Astrocyte (in vitro differentiated cells and primary cell): ENCODE results near the gene KIF5A. TPM values are rescaled to one million over a fixed set of nuclear protein-coding genes. Genes with fewer than 3 reads are reported as not detected.

Experiments used
- DNase-seq: peaks from one replicate; pipeline ENCODE4 v3.0.0-alpha.2; 2010; ENCODE audit warnings: low read depth
- FAIRE-seq: peaks from 2 replicates; lab custom pipeline; 2011; peaks lifted over from hg19 to GRCh38; lab: Jason Lieb, UNC
- H2AFZ ChIP-seq: 2 replicates; pipeline ENCODE4 v1.6.0; 2012; ENCODE audit warnings: low read depth, low read length, inconsistent platforms
- H3K27ac ChIP-seq: 2 replicates; pipeline ENCODE4 v1.5.1; 2011; ENCODE audit warnings: low read depth, low read length, inconsistent platforms
- H3K27me3 ChIP-seq: 2 replicates; pipeline ENCODE4 v1.6.0; 2011; ENCODE audit warnings: low read length, inconsistent platforms; ENCODE audit not compliant: insufficient read depth
- H3K36me3 ChIP-seq: 2 replicates; pipeline ENCODE4 v1.5.1; 2011; ENCODE audit warnings: low read length, inconsistent platforms; ENCODE audit not compliant: insufficient read depth
- H3K4me1 ChIP-seq: 2 replicates; pipeline ENCODE4 v1.5.1; 2011; ENCODE audit warnings: low read length, inconsistent platforms; ENCODE audit not compliant: insufficient read depth
- H3K4me2 ChIP-seq: 2 replicates; pipeline ENCODE4 v1.6.0; 2012; ENCODE audit warnings: low read length, inconsistent platforms
- H3K4me3 ChIP-seq: 2 replicates; pipeline ENCODE4 v1.5.1; 2011; ENCODE audit warnings: low read depth, mild to moderate bottlenecking, low read length, inconsistent platforms; ENCODE audit not compliant: insufficient read depth
- H3K79me2 ChIP-seq: 2 replicates; pipeline ENCODE4 v1.6.0; 2012; ENCODE audit warnings: mild to moderate bottlenecking, low read length, inconsistent platforms; ENCODE audit not compliant: insufficient read depth
- H3K9ac ChIP-seq: 2 replicates; pipeline ENCODE4 v1.6.0; 2012; ENCODE audit warnings: mild to moderate bottlenecking, low read length, inconsistent platforms
- H3K9me3 ChIP-seq: 2 replicates; pipeline ENCODE4 v1.5.1; 2012; ENCODE audit warnings: low read depth, mild to moderate bottlenecking, low read length, inconsistent platforms; ENCODE audit not compliant: insufficient read depth
- H4K20me1 ChIP-seq: 2 replicates; pipeline ENCODE4 v1.6.0; 2012; ENCODE audit warnings: low read length, inconsistent platforms; ENCODE audit not compliant: insufficient read depth
- H3K27ac Mint-ChIP-seq: one replicate; pipeline ENCODE4 v1.8.0; 2021; ENCODE audit warnings: mild to moderate bottlenecking, mixed read lengths; ENCODE audit not compliant: unreplicated experiment
- H3K27me3 Mint-ChIP-seq: one replicate; pipeline ENCODE4 v1.8.0; 2021; ENCODE audit warnings: low read depth, mixed read lengths; ENCODE audit not compliant: unreplicated experiment
- H3K36me3 Mint-ChIP-seq: one replicate; pipeline ENCODE4 v1.8.0; 2021; ENCODE audit warnings: low read depth, mixed read lengths; ENCODE audit not compliant: unreplicated experiment
- H3K4me1 Mint-ChIP-seq: one replicate; pipeline ENCODE4 v1.8.0; 2021; ENCODE audit warnings: low read depth, mixed read lengths; ENCODE audit not compliant: unreplicated experiment
- H3K4me3 Mint-ChIP-seq: one replicate; pipeline ENCODE4 v1.8.0; 2021; ENCODE audit warnings: mild to moderate bottlenecking, moderate library complexity, mixed read lengths; ENCODE audit not compliant: unreplicated experiment
- H3K9me3 Mint-ChIP-seq: one replicate; pipeline ENCODE4 v1.8.0; 2021; ENCODE audit warnings: mild to moderate bottlenecking, mixed read lengths; ENCODE audit not compliant: unreplicated experiment
- CTCF ChIP-seq: IDR thresholded peaks from 2 replicates; pipeline ENCODE4 v1.5.1; 2011; ENCODE audit warnings: low read depth, mild to moderate bottlenecking, inconsistent platforms, low read length, moderate library complexity; ENCODE audit not compliant: insufficient read depth
- EZH2 ChIP-seq: IDR thresholded peaks from 2 replicates; pipeline ENCODE4 v1.6.1; 2012; ENCODE audit warnings: mild to moderate bottlenecking, low read length, inconsistent platforms; ENCODE audit not compliant: insufficient read depth
- total RNA-seq: library from RNA; stranded (reverse); gene quantifications from 2 replicates; pipeline ENCODE4 v1.2.1, GENCODE V29; 2021

The KIF5A gene
- total RNA-seq, 1 donor from 2014 or later: 7.2 TPM

- Mint-ChIP-seq H3K27me3 (peaks cover 80% of the 10 kb centered on the region), H3K27ac (no peak overlapping the region), H3K9me3 (peaks cover 6% of the 10 kb centered on the region), H3K4me3 (no peak overlapping the region), H3K4me1 (no peaks in the 10 kb centered on the region), H3K36me3 (peaks cover 19% of the 10 kb centered on the region)
- Histone ChIP-seq H3K4me3 (no peak overlapping the region), H3K4me2 (no peak overlapping the region), H3K36me3 (no peaks in the 10 kb centered on the region), H4K20me1 (no peaks in the 10 kb centered on the region), H3K4me1 (peaks cover 5% of the 10 kb centered on the region), H3K79me2 (no peaks in the 10 kb centered on the region), H2AFZ (no peak overlapping the region), H3K27ac (no peak overlapping the region), H3K9ac (no peak overlapping the region), H3K27me3 (peaks cover 65% of the 10 kb centered on the region), H3K9me3 (no peaks in the 10 kb centered on the region)
- TF ChIP-seq CTCF (no peak), EZH2 (no peak)
- DNase-seq (no peak), FAIRE-seq (no peak)
These were observed 78.7 kb downstream of the KIF5A start for GRCh38 chr12:57628280-57629191.

- FAIRE-seq: no peak
- no peak for DNase-seq
- TF ChIP-seq EZH2: no peak
- H3K4me2 ChIP-seq: no peak overlapping the region
- Mint-ChIP-seq H3K9me3 (peaks cover 6% of the 10 kb centered on the region), H3K4me1 (no peaks in the 10 kb centered on the region), H3K27ac (no peak overlapping the region), H3K36me3 (peaks cover 16% of the 10 kb centered on the region), H3K4me3 (no peak overlapping the region), H3K27me3 (peaks cover 73% of the 10 kb centered on the region)
- H4K20me1 ChIP-seq: no peaks in the 10 kb centered on the region
- no peaks in the 10 kb centered on the region for H3K79me2 ChIP-seq
- H3K36me3 ChIP-seq: no peaks in the 10 kb centered on the region
- no peaks in the 10 kb centered on the region for H3K9me3 ChIP-seq
- no peak overlapping the region for H3K9ac ChIP-seq
- no peak overlapping the region for H2AFZ ChIP-seq
- H3K4me3 ChIP-seq: no peak overlapping the region
- H3K27me3 ChIP-seq: peaks cover 56% of the 10 kb centered on the region
- H3K27ac ChIP-seq: no peak overlapping the region
- peaks cover 5% of the 10 kb centered on the region for H3K4me1 ChIP-seq
These were observed 80.1 kb downstream of the KIF5A start for GRCh38 chr12:57629897-57630471.

- Histone ChIP-seq H3K4me2 (no peak overlapping the region), H3K9me3 (no peaks in the 10 kb centered on the region), H3K79me2 (no peaks in the 10 kb centered on the region), H3K27ac (no peak overlapping the region), H2AFZ (no peak overlapping the region), H3K4me3 (no peak overlapping the region), H3K4me1 (peaks cover 5% of the 10 kb centered on the region), H3K9ac (no peak overlapping the region), H3K36me3 (no peaks in the 10 kb centered on the region), H3K27me3 (peaks cover 46% of the 10 kb centered on the region), H4K20me1 (no peaks in the 10 kb centered on the region)
- peaks cover 9% of the 10 kb centered on the region for H3K36me3 Mint-ChIP-seq
- peaks cover 3% of the 10 kb centered on the region for H3K9me3 Mint-ChIP-seq
- peaks cover 66% of the 10 kb centered on the region for H3K27me3 Mint-ChIP-seq
- H3K4me3 Mint-ChIP-seq: no peak overlapping the region
- no peak overlapping the region for H3K27ac Mint-ChIP-seq
- TF ChIP-seq CTCF (no peak), EZH2 (no peak)
- DNase-seq (no peak), FAIRE-seq (no peak)
- no peaks in the 10 kb centered on the region for H3K4me1 Mint-ChIP-seq
These were observed 81.1 kb downstream of the KIF5A start for GRCh38 chr12:57630891-57631433.
